ENCODE data around the gene FAM234B.
"Not testable (repeated sequence)": the region's sequence is repeated elsewhere in the genome, so short reads cannot be mapped to it uniquely, and the experiment has no call there.

FAM234B gene

DNA sequence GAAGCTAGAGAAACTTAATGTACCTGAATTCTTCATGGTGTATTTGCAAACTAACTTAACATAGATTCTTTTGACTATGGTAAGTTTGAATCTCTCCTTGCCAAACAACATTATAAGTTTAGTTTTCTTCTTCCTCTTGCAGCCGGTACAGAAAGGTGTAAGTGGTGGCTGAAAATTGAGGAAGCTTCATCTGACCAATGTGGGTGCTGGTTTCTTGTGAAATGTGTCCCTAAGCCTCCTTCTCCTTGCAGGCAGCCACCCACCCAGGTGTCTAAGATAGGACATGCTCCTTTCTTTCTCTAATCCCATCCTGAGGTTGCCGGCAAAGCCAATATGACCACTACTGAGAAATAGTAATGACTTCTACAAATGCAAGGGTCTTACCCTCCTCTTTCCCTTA is 38.7 kb downstream of the FAM234B start:
- no peaks in the 10 kb centered on the region for H3F3A ChIP-seq (ENCODE audit: low read depth)
- H3K9me2 ChIP-seq (replicated peaks; ENCODE audit: low read depth, low read length): no peaks in the 10 kb centered on the region
- H3K27me3 ChIP-seq (ENCODE audit: insufficient read depth, low read length, poor library complexity, severe bottlenecking): no peaks in the 10 kb centered on the region
- peaks cover 33% of the 10 kb centered on the region; the same call in 1 of the 2 replicates for H3K36me3 ChIP-seq (ENCODE audit: insufficient read depth, low read length)
- H2AFZ ChIP-seq (ENCODE audit: low read length): no peak overlapping the region
- no peaks in the 10 kb centered on the region for H4K20me1 ChIP-seq (ENCODE audit: insufficient read depth, low read length, poor library complexity, severe bottlenecking)
- H3K4me1 ChIP-seq (ENCODE audit: insufficient read depth, low read length, poor library complexity, severe bottlenecking): no peaks in the 10 kb centered on the region
- H3K9me3 ChIP-seq (ENCODE audit: insufficient read depth, low read depth, low read length): no peaks in the 10 kb centered on the region
- H3K4me2 ChIP-seq (ENCODE audit: low read depth, low read length, poor library complexity, severe bottlenecking): no peak overlapping the region
- no peak overlapping the region for H3K4me3 ChIP-seq (ENCODE audit: low read length, poor library complexity, severe bottlenecking)
- TF ChIP-seq EZH2phosphoT487 (IDR thresholded peaks at IDR 0.05; ENCODE audit: borderline replicate concordance): no peak
- TF ChIP-seq, protein P1, sequence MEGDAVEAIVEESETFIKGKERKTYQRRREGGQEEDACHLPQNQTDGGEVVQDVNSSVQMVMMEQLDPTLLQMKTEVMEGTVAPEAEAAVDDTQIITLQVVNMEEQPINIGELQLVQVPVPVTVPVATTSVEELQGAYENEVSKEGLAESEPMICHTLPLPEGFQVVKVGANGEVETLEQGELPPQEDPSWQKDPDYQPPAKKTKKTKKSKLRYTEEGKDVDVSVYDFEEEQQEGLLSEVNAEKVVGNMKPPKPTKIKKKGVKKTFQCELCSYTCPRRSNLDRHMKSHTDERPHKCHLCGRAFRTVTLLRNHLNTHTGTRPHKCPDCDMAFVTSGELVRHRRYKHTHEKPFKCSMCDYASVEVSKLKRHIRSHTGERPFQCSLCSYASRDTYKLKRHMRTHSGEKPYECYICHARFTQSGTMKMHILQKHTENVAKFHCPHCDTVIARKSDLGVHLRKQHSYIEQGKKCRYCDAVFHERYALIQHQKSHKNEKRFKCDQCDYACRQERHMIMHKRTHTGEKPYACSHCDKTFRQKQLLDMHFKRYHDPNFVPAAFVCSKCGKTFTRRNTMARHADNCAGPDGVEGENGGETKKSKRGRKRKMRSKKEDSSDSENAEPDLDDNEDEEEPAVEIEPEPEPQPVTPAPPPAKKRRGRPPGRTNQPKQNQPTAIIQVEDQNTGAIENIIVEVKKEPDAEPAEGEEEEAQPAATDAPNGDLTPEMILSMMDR (conservative IDR thresholded peaks at IDR 0.05; ENCODE audit: low read length): no peak
- H3K79me2 ChIP-seq (ENCODE audit: insufficient read depth, low read length): no peaks in the 10 kb centered on the region
- no peak overlapping the region for H3K9ac ChIP-seq (ENCODE audit: low read depth, low read length, poor library complexity, severe bottlenecking)

DNA sequence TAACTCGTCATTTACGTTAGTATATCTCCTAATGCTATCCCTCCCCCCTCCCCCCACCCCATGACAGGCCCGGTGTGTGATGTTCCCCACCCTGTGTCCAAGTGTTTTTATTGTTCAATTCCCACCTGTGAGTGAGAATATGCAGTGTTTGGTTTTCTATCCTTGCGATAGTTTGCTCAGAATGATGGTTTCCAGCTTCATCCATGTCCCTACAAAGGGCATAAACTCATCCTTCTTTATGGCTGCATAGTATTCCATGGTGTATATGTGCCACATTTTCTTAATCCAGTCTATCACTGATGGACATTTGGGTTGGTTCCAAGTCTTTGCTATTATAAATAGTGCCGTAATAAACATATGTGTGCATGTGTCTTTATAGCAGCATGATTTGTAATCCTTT is 39.5 kb downstream of the FAM234B start:
- H3K36me3 ChIP-seq (ENCODE audit: insufficient read depth, low read length): peaks cover 33% of the 10 kb centered on the region; the same call in 1 of the 2 replicates
- H3K9me3 ChIP-seq (ENCODE audit: insufficient read depth, low read depth, low read length); H2AFZ ChIP-seq (ENCODE audit: low read length); H3K4me2 ChIP-seq (ENCODE audit: low read depth, low read length, poor library complexity, severe bottlenecking); H3K27me3 ChIP-seq (ENCODE audit: insufficient read depth, low read length, poor library complexity, severe bottlenecking); H3K9ac ChIP-seq (ENCODE audit: low read depth, low read length, poor library complexity, severe bottlenecking); H4K20me1 ChIP-seq (ENCODE audit: insufficient read depth, low read length, poor library complexity, severe bottlenecking); H3K4me3 ChIP-seq (ENCODE audit: low read length, poor library complexity, severe bottlenecking); H3K4me1 ChIP-seq (ENCODE audit: insufficient read depth, low read length, poor library complexity, severe bottlenecking); H3F3A ChIP-seq (ENCODE audit: low read depth); H3K9me2 ChIP-seq (replicated peaks; ENCODE audit: low read depth, low read length); H3K79me2 ChIP-seq (ENCODE audit: insufficient read depth, low read length): not testable (repeated sequence)

DNA sequence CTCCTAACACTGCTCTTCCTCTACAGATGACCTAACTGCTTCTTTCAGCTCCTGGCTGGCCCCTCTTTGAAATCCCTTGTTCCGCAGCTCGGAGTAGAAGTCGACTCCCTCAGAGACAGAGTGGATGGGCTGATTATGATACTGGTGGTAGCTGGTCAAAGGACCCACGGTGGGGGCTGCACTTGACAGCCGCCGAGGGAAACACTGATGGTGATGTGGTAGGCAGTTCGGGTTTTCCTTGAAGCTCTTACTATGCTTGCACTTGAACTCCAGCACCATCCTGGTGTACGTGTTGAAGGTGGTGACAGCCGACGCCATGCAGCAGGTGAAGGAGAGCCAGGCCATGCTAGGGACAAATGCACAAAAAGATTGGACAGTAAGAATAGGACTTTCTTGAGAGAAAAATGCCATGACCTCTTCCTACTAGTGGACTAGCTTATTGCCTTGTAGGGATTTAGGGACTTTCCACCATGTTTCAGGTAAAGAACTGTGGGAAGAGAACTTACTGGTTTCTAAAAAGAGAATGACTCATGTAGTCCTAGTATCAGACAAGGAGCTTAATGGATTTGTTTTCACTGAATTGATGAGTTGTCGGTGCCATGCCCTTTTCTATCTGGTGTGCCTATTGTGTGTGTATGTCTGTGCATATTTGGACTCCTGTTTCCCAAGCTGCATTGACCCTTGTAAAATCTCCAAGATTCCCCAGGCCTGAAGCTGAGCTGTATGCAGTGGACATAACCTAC is 40.9 kb downstream of the FAM234B start:
- Histone ChIP-seq H3K9me3 (ENCODE audit: insufficient read depth, low read depth, low read length) (no peaks in the 10 kb centered on the region), H3K27me3 (ENCODE audit: insufficient read depth, low read length, poor library complexity, severe bottlenecking) (no peaks in the 10 kb centered on the region), H3K79me2 (ENCODE audit: insufficient read depth, low read length) (no peaks in the 10 kb centered on the region), H3K9ac (ENCODE audit: low read depth, low read length, poor library complexity, severe bottlenecking) (no peak overlapping the region), H3K4me2 (ENCODE audit: low read depth, low read length, poor library complexity, severe bottlenecking) (no peak overlapping the region), H3K4me1 (ENCODE audit: insufficient read depth, low read length, poor library complexity, severe bottlenecking) (no peaks in the 10 kb centered on the region), H3K36me3 (ENCODE audit: insufficient read depth, low read length) (peaks cover 25% of the 10 kb centered on the region; the same call in 1 of the 2 replicates), H2AFZ (ENCODE audit: low read length) (no peak overlapping the region), H3F3A (ENCODE audit: low read depth) (no peaks in the 10 kb centered on the region), H3K4me3 (ENCODE audit: low read length, poor library complexity, severe bottlenecking) (no peak overlapping the region), H4K20me1 (ENCODE audit: insufficient read depth, low read length, poor library complexity, severe bottlenecking) (no peaks in the 10 kb centered on the region), H3K9me2 (replicated peaks; ENCODE audit: low read depth, low read length) (no peaks in the 10 kb centered on the region)
- TF ChIP-seq, protein P1 (conservative IDR thresholded peaks at IDR 0.05; ENCODE audit: low read length): no peak
- TF ChIP-seq EZH2phosphoT487 (IDR thresholded peaks at IDR 0.05; ENCODE audit: borderline replicate concordance): no peak
